HG03196 (cell line): ENCODE results near the gene SLC5A5.

Experiments used
- ATAC-seq: cut with Tn5 transposase; IDR thresholded peaks from one replicate; pipeline ENCODE4 v1.9.1; 2021; ENCODE audit not compliant: unreplicated experiment

The SLC5A5 gene

GRCh38 chr19:17871878-17872250, at the start of gene SLC5A5:
TSS of gene SLC5A5 (plus strand) at chr19:17871945. CDS start at chr19:17872320, 375 bp downstream.
- no peak for ATAC-seq

- no peak for ATAC-seq
These were observed 47.4 kb upstream of the SLC5A5 start for GRCh38 chr19:17824339-17824738.

GRCh38 chr19:17826508-17827056, 45.2 kb upstream of the SLC5A5 start:
- no peak for ATAC-seq

GRCh38 chr19:17829855-17830566, 41.7 kb upstream of the SLC5A5 start:
- ATAC-seq: no peak

- ATAC-seq: no peak
These were observed 41.0 kb upstream of the SLC5A5 start for GRCh38 chr19:17830567-17831418.

GRCh38 chr19:17831419-17831888, 40.3 kb upstream of the SLC5A5 start:
- ATAC-seq: no peak

GRCh38 chr19:17832443-17833208, 39.1 kb upstream of the SLC5A5 start:
- ATAC-seq: no peak

- ATAC-seq: no peak
These were observed 37.2 kb upstream of the SLC5A5 start for GRCh38 chr19:17834350-17835181.

GRCh38 chr19:17835182-17836006, 36.4 kb upstream of the SLC5A5 start:
- ATAC-seq: no peak

GRCh38 chr19:17836530-17836929, 35.2 kb upstream of the SLC5A5 start:
- no peak for ATAC-seq

GRCh38 chr19:17837972-17838371, 33.8 kb upstream of the SLC5A5 start:
- ATAC-seq: no peak

GRCh38 chr19:17840019-17840418, 31.7 kb upstream of the SLC5A5 start:
- no peak for ATAC-seq

- ATAC-seq: no peak
These were observed 30.4 kb upstream of the SLC5A5 start for GRCh38 chr19:17841371-17841809.

GRCh38 chr19:17841810-17842662, 29.7 kb upstream of the SLC5A5 start:
- no peak for ATAC-seq

GRCh38 chr19:17842663-17843291, 29.0 kb upstream of the SLC5A5 start:
- no peak for ATAC-seq

GRCh38 chr19:17843292-17843827, 28.4 kb upstream of the SLC5A5 start:
- no peak for ATAC-seq

- ATAC-seq: no peak
These were observed 27.7 kb upstream of the SLC5A5 start for GRCh38 chr19:17843908-17844490.
